ENCODE measurements around the gene ABCA2. TPM values are rescaled to one million over a fixed set of nuclear protein-coding genes. Genes with fewer than 3 reads are reported as not detected.

ABCA2 gene
- total RNA-seq, 1 experiment from 2014 or later: 4.1 TPM

DNA sequence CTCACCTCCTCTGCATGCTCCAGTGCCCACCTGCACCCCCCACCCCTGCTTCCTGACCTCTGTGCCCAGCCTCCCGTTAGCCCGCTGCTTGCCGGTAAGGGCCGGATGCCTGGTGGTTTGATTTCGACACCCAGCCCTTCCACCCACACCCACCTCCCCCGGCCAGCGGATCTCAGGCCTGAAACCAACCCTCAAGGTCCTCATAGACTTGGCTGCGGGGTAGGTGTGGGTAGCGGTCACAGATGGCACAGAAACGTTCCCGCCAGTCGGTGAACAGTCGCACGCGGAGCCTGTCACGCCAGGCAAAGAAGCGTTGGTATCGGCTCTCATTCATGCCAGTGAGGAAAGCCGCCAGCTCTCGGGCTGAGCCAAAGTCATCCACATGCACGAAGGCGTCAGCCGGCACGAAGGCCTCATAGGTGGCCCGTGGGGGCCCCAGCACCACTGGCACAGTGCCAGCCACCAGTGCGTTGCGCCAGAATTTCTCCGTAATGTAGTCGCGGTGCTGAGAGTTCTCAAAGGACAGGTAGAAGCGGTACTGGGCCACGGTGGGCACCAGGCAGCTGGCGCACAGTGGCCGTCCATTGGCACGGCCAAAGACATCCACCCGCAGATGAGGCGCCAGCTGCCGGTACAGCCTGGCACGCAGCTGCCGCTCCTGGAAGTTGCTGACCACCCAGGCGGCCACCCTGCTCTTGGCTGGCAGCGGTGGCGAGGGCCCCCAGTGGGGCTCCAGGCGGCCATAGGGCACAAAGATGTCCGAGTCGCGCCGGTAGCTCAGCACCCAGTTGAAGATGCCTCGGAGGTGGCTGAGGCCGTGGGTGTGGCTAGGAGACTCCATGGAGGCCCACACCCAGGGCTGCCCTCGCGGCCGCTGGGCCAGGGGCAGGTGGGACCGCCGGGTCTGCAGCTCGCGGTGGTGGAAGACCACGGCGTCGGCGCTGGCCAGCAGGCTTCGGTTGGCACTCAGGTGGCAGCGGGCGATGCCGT, 2.8 kb upstream of the ABCA2 start:
- DNase-seq (ENCODE audit: low read depth): no peak

DNA sequence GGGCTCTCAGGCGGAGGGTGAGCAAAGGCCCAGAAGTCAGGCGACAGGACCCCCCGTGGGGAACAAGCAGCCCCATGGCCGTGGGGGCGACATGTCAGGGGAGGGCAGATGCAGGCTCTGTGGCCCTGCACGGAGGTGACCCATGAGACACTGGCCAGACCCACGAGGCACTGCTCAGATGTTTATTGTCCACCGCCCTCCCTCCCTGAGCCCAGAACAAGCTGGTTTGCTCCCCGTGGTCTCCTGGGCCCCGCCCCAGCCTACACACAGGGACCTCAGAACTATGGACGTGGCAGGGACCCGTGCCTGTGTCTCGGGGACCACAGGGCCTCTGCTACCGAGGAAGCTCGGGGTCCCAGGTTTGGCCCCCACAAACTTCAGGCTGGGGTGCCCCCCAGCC, 2.0 kb upstream of the ABCA2 start:
- DNase-seq (ENCODE audit: low read depth): no peak

DNA sequence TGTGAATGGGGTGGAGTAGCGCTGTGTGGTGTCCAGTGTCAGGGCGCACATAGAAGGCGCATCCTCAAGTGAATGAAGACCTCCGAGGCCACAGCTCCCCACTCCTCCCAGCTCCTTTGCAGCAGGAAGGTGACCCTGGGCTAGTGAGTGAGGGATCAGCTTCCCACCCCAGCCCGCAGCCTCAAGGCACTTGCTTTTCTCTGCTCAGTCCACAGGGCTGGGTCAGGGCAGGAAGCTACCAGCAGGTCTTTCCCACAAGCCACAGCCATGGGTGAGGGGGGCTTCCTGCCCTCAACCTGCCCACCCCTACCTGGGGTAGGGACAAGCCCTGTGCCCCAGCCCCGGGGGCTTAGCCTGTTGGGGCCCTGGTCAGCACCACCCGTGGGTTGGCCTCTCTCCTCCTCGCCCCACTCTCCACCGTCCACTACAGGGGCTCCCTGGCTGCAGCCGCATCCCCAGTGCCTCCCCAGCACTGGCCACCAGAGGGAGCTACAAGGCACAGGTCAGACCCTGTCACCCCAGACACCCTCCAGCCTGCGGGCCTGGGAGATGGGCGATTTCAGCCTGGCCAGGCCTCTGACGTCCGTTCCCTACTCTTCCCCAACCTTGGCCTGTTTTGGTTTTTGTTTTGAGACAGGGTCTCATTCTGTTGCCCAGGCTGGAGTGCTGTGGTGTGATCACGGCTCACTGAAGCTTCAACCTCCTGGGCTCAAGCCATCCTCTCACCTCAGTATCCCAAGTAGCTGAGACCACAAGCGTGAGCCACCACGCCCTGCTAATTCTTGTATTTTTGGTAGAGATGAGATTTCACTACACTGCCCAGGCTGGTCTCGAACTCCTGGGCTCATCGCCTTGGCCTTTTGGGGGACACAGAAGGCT, 1.3 kb upstream of the ABCA2 start:
- peak; percentile 51 for DNase-seq (ENCODE audit: low read depth)

DNA sequence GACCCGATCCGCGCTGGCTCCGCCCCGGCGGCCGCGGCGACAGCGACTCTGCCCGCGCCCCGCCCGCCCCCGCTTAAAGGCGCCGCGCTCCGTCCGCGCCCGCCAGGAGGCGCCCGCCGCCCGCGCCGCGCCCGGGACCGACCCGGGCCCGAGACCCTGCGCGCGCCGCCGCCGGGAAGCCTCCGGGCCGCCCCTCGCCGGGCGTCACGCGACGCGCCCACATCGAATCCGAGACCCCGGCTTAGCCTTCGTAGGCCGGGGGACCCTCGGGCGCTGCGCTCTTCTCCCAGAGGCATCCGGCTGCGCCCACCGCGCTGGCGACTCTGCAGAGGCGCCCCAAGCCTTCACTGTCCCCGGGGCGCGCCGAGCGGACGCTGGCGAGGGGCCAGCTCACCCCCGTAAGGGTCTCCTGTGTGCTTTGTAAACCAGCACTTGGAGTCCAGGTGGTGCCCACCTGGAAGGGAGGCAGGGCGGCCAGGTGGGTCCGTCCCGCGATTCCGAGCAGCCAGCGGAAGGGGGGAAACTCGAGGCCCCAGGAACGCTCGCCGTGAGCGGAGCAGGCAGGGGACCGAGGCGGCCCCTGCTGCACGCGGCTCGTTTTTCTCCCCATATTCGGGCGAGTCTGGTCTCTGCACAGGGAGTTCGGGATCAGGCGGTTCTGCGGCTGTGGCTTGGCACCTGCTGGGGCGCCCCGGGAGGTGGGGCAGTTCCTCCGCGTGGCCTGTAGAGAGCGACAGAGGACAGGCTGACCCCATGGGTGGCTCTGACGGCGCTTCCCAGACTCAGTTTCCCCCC, 423 bp upstream of the ABCA2 start:
- peak; percentile 46 for DNase-seq (ENCODE audit: low read depth)

DNA sequence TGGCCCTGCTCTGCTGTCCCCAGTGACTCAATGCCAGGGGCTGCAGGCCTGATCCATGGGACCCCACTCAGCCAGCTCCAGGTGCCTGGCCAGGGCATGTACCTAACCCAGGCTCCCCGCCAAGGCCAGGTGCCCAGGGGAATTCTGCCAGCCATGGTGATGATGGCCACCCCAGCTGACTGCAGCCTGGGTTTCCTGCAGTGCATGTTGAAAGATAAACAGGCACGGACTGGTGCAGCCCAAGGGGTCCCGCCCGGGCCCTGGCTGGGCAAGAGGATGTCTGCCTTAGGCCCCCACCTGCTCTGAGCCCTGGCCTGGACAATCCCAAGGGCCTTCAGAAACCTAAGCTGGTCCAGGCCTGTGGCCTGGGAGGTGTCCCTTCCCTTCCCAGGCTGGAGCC, 1.2 kb downstream of the ABCA2 start:
- no peak for DNase-seq (ENCODE audit: low read depth)

DNA sequence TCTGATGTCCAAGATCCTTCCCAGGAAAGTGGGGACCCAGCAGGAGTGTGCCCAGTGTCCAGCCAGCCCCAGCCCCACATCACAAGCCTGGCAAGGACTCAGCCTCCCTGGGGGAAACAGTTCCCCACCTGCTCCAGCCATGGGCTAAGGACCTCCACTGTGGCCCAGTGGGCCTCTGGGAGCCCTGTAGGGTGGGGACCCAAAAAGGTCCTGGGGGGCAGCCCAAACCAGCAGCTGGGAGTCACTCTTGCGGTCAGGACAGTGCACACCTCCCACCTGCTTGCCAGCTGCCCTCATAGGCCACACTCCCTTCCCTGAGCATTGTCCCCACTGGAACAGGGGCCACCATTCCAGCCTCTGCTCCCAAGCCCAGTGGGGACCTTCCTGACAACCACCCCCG, 1.7 kb downstream of the ABCA2 start:
- no peak for DNase-seq (ENCODE audit: low read depth)

DNA sequence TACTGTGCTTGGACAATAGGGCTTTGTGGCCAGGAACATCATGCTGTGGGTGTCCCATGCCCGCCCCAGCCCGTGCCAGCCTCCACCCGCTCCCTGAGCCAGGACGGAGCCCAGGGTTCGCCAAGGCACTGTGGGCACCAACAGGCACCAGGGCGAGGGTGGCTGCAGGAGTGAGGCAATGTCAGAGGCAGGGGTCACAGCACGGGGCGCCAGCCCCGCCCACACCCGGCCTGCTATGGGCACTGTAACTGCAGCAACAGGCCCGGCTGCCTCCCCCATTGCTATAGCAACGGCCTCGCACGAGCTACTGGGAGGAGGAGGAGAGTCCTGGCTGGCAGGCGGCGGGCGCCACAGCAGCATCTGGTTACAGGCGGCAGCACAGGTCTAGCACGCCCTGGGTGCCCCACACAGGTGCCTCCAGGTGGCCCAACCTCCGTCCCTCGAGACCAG, 2.5 kb downstream of the ABCA2 start:
- DNase-seq (ENCODE audit: low read depth): no peak

DNA sequence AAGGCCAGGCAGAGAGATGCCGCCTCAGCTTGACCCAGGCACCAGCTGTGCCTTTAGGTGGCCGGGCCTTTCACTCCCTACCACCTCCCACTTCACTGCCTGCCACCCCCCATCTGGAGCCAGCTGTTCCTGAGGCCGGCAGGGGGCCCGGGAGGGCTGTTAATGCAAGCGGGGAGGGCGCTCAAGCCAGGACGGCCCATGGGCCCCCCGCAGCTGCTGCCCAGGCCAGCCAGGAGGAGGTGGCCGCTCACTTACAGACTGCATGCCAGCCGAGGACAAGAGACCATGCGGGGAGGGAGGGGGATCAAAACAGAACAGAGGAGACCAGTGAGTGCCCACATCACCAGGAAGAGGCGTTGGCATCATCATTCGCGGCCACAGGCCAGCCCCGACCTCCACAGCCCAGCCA, 4.5 kb downstream of the ABCA2 start:
- DNase-seq (ENCODE audit: low read depth): no peak

DNA sequence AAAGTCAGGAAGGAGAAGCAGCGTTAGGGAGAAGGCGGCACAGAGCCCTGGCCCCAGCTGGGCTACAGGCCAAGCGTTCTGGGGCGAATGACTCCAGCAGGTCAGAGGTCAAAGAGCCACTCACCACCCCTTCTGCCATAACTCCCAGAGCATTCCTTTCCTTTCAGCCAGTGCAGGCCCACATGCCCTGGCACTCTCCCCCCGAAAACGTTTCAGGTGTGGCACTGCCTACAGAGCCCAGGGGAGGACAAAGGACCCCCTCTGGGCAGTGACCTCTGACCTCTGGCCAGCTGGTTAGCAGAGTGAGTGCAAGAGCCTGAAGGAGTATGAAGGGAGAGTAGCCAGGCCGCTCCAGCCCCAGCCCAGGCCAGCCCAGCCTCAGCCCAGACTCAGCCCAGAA, 4.9 kb downstream of the ABCA2 start:
- DNase-seq (ENCODE audit: low read depth): no peak

DNA sequence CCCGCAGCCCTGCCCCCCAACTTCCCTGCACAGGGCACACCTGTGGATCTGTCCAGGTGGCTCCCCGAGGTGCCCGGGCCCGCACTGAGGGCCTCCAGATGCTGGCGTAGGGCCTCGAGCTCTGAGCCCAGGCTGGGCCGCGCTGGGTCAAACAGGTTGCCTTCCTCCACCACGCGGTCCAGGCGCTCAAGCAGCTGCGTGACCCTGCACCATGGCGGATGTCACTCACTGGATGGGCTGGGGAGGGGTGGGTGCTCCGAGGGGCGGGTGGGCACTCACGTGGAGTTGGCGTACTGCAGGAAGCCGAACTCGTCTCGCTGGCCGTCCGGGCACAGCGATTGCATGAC, 5.4 kb downstream of the ABCA2 start:
- DNase-seq (ENCODE audit: low read depth): no peak

DNA sequence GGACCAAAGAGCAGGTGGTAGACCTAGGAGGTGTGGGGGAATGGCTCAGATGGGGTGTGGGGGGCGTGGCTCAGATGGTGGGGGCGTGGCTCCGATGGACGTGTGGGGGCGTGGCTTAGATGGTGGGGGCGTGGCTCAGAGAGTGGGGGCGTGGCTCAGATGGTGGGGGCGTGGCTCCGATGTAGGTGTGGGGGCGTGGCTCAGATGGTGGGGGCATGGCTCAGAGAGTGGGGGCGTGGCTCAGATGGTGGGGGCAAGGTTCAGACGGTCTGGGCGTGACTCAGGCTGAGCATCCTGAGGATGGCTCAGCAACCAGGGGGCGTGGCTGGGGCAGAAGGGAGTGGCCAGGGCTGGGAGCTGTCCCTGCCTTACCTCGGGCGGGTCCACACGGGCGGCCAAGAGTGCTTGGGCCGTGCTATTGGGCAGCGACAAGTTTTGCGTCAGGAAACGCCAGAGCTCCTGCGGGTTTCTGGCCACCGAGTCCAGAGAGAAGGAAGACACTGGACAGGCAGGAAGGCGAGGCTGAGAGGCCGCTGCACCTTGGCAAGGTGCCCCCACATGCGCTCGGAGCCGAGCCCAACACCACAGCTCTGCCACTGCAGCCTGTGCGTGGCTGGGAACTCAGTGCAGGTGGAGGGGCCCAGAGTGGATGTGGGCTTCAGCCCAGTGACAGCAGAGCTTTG, 5.9 kb downstream of the ABCA2 start:
- DNase-seq (ENCODE audit: low read depth): peak; percentile 38

DNA sequence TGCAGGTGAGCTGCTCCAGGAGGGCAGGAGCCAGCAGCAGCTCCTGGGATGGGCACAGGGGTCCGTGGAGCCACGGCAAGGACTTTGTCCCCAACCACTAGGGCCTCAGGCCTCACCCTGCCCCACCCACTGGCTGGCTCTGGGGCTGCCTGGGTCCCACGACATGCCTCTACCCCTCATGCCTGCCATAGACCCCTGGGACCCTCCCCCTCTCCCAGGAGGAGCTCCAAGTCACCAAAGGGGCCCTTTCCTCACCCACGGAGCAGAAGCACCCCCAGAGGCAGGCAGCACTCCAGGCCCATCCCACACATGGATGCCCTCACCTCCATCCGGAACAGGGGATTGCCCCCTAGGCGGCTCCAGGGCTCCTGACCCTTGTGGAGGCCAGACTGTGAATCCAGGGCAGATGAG, 6.5 kb downstream of the ABCA2 start:
- no peak for DNase-seq (ENCODE audit: low read depth)

DNA sequence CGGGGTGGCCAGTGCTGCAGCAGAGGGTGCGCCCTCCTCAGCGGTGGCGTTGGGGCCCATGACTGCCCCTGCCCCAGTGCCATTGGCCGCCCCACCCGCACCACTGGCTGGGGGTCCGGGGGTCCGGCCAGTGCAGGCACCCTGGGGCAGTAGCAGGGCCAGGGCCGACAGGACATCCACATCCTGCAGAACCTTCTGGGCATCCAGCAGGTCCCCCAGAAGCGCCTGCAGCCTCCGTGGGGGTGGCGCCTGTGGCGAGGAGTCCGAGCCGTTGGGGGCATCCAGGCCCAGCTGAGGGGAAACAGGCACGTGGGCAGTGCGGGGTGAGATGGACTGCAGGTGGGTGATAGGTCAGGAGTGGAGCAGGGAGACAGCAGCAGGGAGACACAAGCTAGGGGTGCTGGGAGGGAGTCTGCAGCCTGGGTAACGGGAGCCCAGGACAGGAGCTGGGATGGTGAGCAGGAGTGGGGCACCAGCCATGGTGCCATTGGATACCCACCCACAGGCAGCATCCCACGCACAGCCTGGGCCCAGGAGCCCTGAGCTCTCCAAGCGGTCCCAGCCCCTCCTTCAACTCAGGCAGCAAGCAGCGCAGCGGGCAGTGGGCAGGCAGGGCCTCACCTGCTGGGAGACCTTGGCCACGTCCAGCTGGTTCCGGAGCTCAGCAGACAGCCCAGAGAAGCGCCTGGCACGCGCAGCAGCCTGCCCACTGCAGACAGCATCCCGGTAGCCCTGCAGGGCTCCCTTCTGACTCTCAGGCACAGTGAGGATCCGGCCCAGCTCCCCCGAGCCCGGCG, 7.1 kb downstream of the ABCA2 start:
- no peak for DNase-seq (ENCODE audit: low read depth)

DNA sequence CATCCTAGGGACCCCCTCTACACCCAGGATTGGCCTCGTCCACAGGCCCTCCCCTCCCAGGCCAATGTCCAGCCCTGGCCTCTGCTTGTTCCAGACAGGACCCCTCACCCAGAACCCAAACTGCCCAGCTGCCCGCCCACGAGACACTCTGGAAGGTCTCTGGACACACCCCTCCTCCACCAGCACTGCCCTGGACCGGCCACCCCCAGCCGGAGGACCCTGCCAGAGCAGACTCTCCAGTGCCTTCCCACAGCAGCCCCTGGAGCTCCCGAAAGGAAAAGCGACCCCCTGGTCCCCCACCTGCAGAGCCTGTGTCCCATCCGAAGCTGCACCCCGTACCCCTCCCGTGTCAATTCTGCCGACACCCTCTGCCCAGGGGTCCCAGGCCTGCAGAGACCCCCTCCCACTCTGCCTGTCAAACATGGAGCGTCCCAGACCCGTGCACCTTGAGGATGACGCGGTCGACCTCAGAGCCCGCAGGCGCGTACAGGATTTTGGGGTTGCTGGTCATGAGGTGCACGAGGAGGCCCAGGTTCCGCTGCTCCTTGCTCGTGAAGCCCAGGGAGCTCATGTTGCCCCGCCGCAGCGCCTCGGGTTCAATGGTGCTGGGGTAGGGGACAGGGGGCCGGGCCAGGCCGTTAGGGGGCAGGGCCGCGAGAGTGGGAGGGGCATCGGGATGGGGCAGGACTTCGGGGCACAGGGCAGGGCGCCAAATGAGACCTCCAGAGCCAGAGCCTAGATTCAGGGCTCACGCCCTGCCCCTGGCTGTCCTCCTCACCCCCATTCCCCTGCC, 8.0 kb downstream of the ABCA2 start:
- no peak for DNase-seq (ENCODE audit: low read depth)

DNA sequence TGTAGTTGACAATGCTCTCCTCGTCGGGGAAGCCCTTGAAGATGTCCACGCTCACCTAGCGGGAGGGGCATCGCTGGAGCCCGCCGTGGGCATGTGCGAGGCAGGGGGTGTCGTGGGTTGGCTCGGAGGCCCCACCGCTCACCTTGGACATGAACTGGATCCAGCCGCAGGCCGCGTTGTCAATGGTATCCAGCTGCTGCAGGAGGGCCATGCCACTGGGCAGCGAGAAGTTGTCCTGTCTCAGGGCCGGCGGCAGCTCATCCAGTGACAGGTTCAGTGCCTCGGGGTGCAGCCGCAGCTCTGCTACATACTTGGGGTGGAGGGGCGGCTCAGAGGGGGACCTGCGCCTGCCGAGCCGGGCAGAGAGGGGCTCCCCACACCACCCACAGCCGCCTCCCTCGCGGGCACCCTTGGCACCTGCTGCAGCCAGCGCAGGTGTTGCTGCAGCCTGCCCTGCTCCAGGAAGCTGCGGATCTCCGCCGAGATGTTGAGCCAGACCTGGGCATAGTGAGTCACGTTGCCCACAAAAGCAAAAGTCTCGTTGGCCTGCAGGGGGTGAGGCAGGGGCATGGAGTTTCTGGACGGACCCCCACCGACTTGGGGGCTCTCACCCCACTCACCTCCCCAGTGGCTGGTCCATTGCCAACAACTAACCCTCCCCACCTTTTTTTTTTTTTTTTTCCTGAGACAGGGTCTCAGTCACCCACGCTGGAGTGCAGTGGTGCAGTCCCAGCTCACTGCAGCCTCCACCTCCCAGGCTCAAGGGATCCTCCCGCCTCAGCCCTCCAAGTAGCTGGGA, 9.1 kb downstream of the ABCA2 start:
- no peak for DNase-seq (ENCODE audit: low read depth)

DNA sequence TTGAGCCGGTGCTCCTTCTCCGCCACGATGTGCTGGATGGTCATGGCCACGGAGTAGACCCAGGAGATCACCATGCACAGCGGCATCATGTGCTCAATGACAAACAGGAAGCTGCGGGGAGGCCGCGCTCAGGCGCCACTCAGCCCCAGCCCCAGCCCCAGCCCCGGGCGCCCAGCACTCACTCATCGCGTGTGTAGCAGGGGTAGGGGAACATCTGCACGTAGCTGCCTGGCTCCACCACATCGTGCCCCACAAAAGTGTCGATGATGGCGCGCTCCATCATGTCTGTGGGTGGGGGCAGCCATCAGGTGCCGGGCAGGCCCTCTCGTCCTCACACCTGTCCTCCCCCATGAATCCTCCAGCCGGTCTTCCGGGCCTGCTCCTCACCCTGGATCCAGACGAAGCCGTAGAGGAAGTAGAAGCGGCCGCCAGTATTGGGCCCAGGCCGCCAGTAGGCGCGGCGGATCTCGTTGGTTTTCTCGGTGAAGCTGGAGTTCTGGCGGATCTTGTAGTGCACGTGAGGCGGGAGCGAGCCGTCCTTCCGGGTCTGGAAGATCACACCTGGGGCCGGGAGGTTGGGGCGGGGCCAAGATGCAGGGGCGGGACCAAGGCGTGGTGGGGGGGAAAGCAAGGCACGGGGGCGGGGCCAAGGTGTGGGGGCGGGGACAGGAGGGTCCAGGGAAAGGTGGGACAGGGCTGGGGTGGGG, 10.1 kb downstream of the ABCA2 start:
- DNase-seq (ENCODE audit: low read depth): no peak

DNA sequence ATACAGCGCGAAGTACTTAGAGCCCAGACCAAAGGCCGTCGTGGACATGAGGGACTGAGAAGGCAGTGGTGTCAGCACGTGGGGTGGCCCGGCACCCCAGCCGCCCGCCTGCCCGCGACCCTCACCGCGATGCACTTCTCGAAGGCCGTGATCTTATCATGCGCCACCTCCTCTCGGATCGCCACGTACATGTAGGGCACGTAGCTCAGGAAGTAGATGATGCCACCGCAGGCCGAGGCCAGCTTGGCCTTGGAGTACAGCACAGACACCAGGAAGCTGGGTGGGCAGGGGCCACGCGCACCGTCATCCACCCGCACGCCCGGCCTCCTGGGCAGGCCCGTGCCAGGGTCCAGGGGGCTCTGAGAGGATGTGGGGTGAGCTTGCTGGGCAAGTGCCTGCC, 11.0 kb downstream of the ABCA2 start:
- no peak for DNase-seq (ENCODE audit: low read depth)

DNA sequence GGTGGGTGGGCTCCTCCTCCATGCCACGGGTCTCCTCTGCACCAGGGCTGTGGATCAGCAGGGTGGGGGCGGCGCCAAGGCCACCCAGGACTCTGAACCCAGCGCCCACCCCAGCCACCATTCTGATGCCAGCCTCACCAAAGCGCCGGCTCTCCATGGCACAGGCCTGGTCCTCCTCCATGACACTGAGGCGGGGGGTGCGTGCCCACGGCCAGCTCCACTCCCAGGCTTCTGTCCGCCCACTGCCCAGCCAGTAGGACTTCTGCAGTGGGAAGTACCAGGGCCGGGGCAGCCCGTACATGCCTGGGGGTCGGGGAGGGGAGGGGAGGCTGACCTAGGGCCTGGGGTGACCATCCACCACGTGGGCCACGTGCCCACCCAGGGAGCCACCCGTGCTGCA, 11.6 kb downstream of the ABCA2 start:
- no peak for DNase-seq (ENCODE audit: low read depth)

All from RPMI7951 (cell line).